WI38 (cell line): ENCODE measurements around the gene RHBDD3.

ENCODE experiments used
- H3K4me3 ChIP-seq: 2 replicates; pipeline ENCODE4 v1.5.1; 2011; ENCODE audit warnings: low read depth, mild to moderate bottlenecking, control low read depth, low read length
- CTCF ChIP-seq: IDR thresholded peaks from 2 replicates; pipeline ENCODE4 v1.5.1; 2012; ENCODE audit warnings: low read depth, mild to moderate bottlenecking, control low read depth, low read length

The RHBDD3 gene

GRCh38 chr22:29217827-29218757 is 49.7 kb downstream of the RHBDD3 start:
- no peak overlapping the region for H3K4me3 ChIP-seq
- TF ChIP-seq CTCF: no peak

- H3K4me3 ChIP-seq: no peak overlapping the region
Observed at GRCh38 chr22:29216873-29217666, 50.7 kb downstream of the RHBDD3 start.

DNA sequence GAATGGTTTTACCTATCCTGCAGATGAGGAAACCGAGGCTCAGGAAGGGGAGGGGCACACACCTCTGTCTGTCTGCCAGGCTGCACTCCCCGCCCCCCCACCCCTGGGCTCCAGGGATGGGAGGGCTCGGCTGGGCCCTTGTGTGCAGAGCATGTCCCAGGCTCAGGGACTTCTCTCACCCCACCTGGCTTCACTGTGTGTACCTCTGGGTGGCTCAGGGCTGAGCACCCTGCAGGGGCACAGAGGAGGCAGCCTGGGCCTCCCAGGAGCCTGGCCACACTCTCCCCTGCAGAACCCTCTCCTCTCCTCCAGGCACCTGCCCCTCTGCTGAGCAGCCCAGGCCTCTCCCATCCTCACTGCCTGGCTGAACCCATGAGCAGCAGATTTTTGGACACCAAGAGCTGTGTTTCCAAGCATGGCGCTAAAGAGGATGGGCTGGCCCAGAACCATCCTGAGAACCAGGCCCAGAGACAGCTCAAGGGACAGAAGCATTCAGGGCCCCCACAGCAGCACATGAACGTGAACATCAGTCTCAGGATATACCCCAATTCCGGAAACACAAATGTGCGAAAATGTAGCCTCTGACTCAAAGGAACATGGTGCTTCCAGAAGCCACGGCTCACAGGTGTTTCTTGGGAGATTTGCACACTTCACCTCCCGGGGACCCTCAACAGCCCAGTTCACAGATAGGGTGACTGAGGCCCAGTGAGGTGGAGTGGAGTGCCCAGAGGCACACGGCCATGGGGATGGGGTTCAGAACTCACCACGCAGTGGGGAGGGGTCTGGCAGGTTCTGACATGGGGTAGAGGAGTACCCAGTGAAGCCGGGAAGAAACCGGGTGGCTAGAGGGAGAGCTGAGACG is 51.5 kb downstream of the RHBDD3 start:
- TF ChIP-seq CTCF: no peak
- no peak overlapping the region for H3K4me3 ChIP-seq

More at GRCh38 chr22:29216873-29217666, 50.7 kb downstream of the RHBDD3 start:
- no peak for TF ChIP-seq CTCF

- no peak for TF ChIP-seq CTCF
- H3K4me3 ChIP-seq: no peak overlapping the region
Observed at GRCh38 chr22:29215012-29215860, 52.5 kb downstream of the RHBDD3 start.

- no peak overlapping the region for H3K4me3 ChIP-seq
- no peak for TF ChIP-seq CTCF
Observed at GRCh38 chr22:29214232-29214631, 53.5 kb downstream of the RHBDD3 start.

- no peak for TF ChIP-seq CTCF
- H3K4me3 ChIP-seq: no peak overlapping the region
Observed at GRCh38 chr22:29213493-29213892, 54.3 kb downstream of the RHBDD3 start.
